Measurements from ENCODE around the gene NEURL2. TPM values are rescaled to one million over a fixed set of nuclear protein-coding genes. Genes with fewer than 3 reads are reported as not detected.
A peak's percentile ranks its signal among the peaks of the same experiment; 100 is the strongest.

The NEURL2 gene
- total RNA-seq, 2 donors from 2014 or later, result 9.8 to 11.3 TPM

DNA sequence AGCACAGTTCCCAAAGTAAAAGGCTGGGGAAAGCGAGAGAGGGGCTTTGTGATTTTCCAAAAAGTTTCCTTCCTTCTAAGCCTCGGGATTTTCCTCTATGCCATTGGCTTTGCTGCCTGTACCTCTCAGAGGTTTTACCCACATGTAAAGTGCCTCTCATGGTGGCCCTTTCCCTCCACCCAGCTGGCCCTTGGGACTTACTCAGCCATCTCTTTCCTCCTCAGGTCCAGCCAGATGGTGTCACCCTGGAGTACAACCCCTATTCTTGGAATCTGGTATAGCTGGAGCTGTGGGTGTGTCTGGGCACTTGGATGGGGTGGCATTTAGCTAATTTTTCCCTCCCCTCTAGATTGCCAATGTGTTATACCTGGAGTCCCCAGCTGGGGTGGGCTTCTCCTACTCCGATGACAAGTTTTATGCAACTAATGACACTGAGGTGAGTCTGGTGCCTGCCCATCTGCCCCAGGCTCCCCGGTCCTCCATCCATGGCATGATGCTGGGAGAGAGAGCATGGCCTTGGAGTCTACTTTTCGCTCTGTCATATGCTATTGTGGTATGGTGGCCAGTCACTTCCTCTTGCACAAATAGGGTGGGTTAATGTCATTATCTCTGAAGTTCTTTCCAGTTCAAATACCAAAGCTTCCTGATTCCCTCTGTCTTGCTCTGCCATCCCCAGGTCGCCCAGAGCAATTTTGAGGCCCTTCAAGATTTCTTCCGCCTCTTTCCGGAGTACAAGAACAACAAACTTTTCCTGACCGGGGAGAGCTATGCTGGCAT, 1.2 kb upstream of the NEURL2 start:
- Histone ChIP-seq H3K27ac (no peak overlapping the region), H3K4me1 (replicated peaks) (peaks cover 6% of the 10 kb centered on the region), H3K9me3 (no peaks in the 10 kb centered on the region), H3K4me3 (peak overlapping the region; percentile 71 to 74), H3K27me3 (replicated peaks; ENCODE audit: insufficient read depth) (no peaks in the 10 kb centered on the region), H3K36me3 (no peaks in the 10 kb centered on the region)
- DNase-seq (ENCODE audit: low spot score), result no peak
- no peak for TF ChIP-seq POLR2AphosphoS5 (IDR thresholded peaks at IDR 0.05)
- no peak for TF ChIP-seq POLR2A (IDR thresholded peaks at IDR 0.05)
- TF ChIP-seq, protein P1, sequence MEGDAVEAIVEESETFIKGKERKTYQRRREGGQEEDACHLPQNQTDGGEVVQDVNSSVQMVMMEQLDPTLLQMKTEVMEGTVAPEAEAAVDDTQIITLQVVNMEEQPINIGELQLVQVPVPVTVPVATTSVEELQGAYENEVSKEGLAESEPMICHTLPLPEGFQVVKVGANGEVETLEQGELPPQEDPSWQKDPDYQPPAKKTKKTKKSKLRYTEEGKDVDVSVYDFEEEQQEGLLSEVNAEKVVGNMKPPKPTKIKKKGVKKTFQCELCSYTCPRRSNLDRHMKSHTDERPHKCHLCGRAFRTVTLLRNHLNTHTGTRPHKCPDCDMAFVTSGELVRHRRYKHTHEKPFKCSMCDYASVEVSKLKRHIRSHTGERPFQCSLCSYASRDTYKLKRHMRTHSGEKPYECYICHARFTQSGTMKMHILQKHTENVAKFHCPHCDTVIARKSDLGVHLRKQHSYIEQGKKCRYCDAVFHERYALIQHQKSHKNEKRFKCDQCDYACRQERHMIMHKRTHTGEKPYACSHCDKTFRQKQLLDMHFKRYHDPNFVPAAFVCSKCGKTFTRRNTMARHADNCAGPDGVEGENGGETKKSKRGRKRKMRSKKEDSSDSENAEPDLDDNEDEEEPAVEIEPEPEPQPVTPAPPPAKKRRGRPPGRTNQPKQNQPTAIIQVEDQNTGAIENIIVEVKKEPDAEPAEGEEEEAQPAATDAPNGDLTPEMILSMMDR (IDR thresholded peaks at IDR 0.05), result no peak
- intact Hi-C loops (cut with DNase I), result loop anchor here (10.0 kb wide), 1 partner anchor 73 kb away; no protein-coding TSS in a partner anchor
- 81% methylated on average over 9 of the region's 9 CpGs for WGBS

DNA sequence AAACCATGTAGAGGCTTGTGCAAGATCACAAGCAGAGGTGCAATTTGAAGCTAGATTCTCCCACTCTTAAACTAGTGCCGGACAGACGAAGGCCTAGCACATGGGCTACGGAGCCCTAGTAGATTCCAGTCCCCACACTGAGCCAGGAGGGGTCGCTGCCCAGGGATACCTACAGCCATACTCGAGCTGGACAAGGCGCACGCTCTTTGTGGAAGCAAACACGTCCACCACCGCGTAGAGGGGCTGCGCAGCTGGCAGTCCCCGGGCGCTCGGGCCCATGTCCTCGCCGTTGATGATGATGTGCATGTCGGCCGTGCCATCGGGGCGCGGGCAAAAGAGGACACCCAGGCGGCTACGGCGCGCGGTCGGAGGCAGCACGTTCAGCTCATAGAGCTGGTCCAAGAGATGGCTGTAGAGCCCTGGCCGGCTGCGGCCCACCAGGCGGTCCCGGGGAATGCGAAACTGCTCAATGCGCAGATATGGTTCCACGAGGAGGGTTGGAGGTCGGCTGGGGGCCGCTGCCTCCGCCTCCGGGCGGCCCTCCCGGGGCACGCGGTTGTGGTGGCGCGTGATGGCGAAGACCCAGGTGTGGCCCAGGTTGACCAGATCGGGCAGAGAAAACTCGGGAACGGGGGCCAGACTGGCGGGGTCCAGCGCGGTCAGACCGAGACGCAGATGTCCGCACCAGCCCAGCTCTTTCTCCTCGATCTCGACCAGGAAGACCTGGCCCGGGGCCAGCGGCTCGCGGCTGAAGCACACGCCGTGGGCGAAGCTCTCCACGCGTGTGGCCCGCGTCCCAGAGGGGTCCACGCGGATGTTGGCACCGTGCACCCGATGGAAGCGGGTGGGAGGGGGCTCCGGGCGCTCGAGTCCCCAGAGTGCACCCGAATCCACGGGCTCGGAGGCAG, 677 bp downstream of the NEURL2 start:
- peak overlapping the region; percentile 77 to 81 for H3K27ac ChIP-seq
- TF ChIP-seq, protein P1 (IDR thresholded peaks at IDR 0.05), result peak in 3 of 4 experiments; percentile 42 to 75 (median 57)
- TF ChIP-seq POLR2A (IDR thresholded peaks at IDR 0.05) (no peak), POLR2AphosphoS5 (IDR thresholded peaks at IDR 0.05) (peak; percentile 36)
- H3K9me3 ChIP-seq, result no peaks in the 10 kb centered on the region
- DNase-seq (ENCODE audit: low spot score), result peak; percentile 73
- H3K27me3 ChIP-seq (replicated peaks; ENCODE audit: insufficient read depth), result no peaks in the 10 kb centered on the region
- under 1% methylated on average over 72 of the region's 79 CpGs for WGBS
- peaks cover 6% of the 10 kb centered on the region for H3K4me1 ChIP-seq (replicated peaks)
- intact Hi-C loops (cut with DNase I), result loop anchor here (2.0 to 10.0 kb wide), 2 partner anchors 44 to 74 kb away; partner anchors contain the start of gene PCIF1
- H3K36me3 ChIP-seq, result no peaks in the 10 kb centered on the region
- H3K4me3 ChIP-seq, result peak overlapping the region; percentile 71 to 74

GRCh38 chr20:45888681-45889080, 2.3 kb downstream of the NEURL2 start:
- TF ChIP-seq, protein P1 (IDR thresholded peaks at IDR 0.05), result no peak
- no peak for TF ChIP-seq POLR2AphosphoS5 (IDR thresholded peaks at IDR 0.05)
- Histone ChIP-seq H3K27ac (no peak overlapping the region), H3K36me3 (peaks cover 0 to 3% of the 10 kb centered on the region in 2 donors), H3K4me1 (replicated peaks) (peaks cover 6% of the 10 kb centered on the region), H3K9me3 (no peaks in the 10 kb centered on the region), H3K27me3 (replicated peaks; ENCODE audit: insufficient read depth) (no peaks in the 10 kb centered on the region), H3K4me3 (no peak overlapping the region)
- DNase-seq (ENCODE audit: low spot score), result no peak
- 90% methylated on average over 3 of the region's 3 CpGs for WGBS
- intact Hi-C loops (cut with DNase I), result no loop called here

- DNase-seq (ENCODE audit: low spot score), result no peak
- no peaks in the 10 kb centered on the region for H3K9me3 ChIP-seq
- WGBS, result 89% methylated on average over 8 of the region's 8 CpGs
- intact Hi-C loops (cut with DNase I), result no loop called here
- peaks cover 0 to 8% of the 10 kb centered on the region in 2 donors for H3K36me3 ChIP-seq
- TF ChIP-seq POLR2AphosphoS5 (IDR thresholded peaks at IDR 0.05) (no peak), POLR2A (IDR thresholded peaks at IDR 0.05) (no peak)
- TF ChIP-seq, protein P1 (IDR thresholded peaks at IDR 0.05), result no peak
- no peak within 1 kb of the TSS for H3K27ac ChIP-seq
- H3K27me3 ChIP-seq (replicated peaks; ENCODE audit: insufficient read depth), result no peaks in the 10 kb centered on the region
- H3K4me1 ChIP-seq (replicated peaks), result peaks cover 6% of the 10 kb centered on the region
- no peak within 1 kb of the TSS for H3K4me3 ChIP-seq
Measured at GRCh38 chr20:45887346-45887715, 3.7 kb downstream of the NEURL2 start, which contains the start of gene SPATA25. SPATA25 (minus strand) TSS chr20:45887622; CDS start chr20:45887590, 32 bp downstream.
